Brain pericyte (primary cell): Measurements from ENCODE around the gene SRP14.
"Not testable (repeated sequence)": the region's sequence is repeated elsewhere in the genome, so short reads cannot be mapped to it uniquely, and the experiment has no call there.

Experiments
- DNase-seq: peaks from one replicate; pipeline ENCODE4 v3.0.0-alpha.2; 2012; ENCODE audit warnings: low read depth, low spot score

The SRP14 gene

DNA sequence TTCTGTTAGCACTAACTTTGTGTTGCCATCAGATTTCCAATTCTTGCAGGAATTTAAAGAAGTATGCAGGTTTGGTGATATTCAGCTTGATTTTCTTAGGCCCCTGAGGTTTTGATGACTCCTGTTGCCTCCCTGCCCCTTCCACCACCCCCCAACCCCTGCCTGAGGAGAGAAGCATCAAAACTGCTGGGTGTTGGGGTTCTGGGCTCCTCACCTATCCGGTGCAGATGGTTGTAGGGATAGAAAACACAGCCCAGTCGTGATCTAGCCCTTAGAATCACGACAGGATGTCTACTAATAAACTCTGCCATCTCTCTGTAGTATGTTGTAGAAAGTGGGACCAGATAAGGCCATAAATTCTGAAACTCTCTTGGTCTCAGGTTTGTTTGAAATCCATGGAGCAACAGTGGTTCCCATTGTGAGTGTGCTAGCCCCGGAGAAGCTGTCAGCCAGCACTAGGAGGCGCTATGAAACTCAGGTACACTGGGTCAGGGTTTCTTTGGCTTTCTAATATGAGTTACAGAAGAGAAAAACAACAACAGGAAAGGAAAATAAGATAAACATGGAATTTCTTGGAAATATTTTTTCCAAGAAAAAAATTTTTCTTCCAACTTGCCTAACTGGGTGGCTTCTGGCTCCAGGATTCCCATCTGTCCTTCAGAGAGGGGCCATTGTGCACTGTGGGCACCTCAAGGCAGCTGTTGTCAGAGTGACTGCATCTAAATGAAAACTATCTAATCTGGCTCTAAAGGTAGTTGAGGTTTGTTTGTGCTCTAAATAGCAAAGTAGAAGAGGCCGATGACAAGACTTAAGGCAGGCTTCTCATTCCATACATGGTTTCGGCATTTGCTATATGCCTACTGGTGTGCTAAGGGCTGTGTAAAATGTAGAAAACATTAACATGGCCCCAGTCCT is 8.7 kb downstream of the SRP14 start:
- no peak for DNase-seq

DNA sequence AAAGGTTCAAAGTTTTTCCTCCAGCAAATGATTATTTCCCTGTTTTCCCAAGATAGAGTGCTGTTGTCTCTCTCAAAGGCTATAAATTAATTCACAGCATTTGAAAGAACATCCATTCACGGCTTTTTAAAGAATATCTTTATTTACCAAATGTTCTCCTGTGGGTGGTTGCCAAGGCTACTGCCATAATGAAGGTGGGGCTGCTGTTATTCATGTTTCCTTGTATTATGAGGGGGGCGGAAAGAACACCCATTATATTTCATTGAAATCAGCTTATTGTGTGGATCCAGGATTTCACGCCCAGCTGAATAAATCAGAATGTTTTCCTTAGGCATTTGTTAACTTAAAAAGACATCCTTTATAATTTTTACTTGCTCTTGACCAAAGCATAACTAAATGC is 10.1 kb downstream of the SRP14 start:
- DNase-seq = no peak

DNA sequence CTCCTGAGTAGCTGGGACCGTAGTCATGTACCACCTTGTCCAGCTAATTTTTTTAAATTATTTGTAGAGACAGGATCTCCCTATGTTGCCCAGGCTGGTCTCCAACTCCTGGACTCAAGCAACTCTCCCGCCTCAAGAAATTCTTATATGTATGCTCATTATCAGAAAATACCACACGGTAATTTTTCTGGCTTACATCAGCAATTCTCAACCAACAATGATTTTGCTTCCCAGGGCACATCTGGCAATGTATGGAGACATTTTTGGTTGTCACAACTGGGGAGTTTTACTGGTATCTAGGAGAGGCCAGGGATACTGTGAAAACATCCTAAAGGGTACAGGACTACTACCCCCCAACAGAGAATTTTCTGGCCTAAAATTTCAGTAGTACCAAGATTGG is 10.8 kb downstream of the SRP14 start:
- no peak for DNase-seq

DNA sequence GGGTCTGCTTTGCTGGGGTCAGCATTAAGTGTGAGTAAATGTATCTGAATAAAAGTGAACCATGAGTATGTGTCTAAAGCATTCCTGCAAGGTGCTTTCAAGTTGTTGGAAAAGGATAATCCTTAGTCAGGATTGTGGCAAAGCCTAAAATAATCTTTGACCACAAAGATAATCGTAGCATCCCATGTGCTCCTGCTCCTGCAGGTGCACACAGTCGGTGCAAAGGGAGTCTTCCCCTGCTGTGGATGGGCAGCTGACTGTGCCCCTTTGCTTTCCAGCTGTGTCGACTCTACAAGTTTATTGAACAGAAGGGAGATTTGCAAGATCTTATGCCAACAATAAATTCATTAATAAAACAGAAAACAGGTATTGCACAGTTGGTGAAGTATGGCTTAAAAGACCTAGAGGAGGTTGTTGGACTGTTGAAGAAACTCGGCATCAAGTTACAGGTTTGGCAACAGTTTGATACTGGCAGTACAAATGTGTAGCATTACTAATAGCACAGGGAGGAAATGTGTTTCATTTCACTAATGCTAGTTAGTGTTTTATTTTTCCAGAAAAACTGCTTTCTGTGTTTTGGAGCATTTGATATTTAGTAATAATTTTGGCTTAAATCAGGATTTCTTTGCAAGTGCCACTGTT is 22.6 kb downstream of the SRP14 start:
- no peak for DNase-seq

DNA sequence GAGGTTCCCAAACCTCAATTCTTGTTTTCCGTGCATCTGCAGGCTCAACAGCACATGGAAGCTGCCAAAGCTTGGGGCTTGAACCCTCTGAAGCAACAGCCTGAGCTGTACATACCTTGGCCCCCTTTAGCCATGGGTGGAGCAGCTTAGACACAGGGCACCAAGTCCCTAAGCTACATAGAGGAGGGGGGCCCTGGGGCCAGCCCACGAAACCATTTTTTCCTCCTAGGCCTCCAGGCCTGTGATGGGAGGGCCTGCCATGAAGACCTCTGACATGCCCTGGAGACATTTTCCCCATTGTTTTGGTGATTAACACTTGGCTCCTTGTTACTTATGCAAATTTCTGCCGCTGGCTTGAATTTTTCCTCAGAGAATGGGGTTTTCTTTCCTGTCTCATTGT is 24.6 kb downstream of the SRP14 start:
- no peak for DNase-seq

DNA sequence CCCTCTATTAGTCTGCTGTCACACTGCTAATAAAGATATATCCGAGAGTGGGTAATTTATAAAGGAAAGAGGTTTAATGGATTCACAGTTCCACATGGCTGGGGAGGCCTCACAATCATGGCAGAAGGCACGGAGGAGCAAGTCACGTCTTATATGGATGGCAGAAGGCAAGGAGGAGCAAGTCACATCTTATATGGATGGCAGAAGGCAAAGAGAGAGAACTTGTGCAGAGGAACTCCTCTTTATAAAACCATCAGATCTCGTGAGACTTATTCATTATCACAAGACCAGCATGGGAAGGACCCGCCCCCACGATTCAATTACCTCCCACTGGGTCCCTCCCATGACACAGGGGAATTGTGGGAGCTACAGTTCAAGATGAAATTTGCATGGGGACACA is 25.6 kb downstream of the SRP14 start:
- not testable (repeated sequence) for DNase-seq

DNA sequence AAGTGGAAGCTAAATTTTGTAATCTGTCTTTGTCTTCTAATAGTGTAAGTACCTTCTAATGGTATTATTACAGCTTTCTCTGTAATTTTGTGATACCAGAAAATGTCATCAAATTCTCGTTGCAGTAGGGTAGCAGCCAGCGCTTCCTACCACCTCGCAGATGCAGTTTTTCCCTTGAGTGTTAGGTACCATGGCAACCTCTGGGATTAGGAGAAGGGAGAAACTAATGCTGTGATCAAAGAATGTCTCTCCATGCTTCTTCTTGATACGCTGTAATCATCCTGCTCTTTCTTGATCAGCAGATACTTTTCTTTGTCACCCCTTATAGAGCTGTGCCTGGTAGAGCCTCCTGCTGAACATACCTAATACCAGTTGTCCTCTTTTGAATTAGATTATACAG is 27.7 kb downstream of the SRP14 start:
- DNase-seq = no peak

DNA sequence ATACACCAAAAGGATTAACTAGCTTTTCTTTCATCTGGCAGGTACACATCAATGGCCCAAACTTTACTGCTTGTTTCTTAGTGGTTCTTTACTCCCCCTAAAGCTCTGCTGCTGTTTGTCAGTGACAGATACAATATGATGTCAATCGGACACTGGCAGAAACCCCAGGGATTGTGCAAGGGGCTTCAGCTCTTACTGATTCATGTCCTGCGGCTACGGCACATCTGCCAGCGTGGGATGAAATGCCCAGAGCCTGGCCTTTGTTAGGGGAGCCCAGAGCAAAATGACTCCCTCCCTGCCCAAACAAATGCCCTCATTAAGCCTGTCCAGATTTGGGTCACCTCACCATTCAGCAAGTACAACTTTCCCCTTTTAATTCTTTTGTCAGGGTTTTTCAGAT is 28.3 kb downstream of the SRP14 start:
- DNase-seq = no peak

DNA sequence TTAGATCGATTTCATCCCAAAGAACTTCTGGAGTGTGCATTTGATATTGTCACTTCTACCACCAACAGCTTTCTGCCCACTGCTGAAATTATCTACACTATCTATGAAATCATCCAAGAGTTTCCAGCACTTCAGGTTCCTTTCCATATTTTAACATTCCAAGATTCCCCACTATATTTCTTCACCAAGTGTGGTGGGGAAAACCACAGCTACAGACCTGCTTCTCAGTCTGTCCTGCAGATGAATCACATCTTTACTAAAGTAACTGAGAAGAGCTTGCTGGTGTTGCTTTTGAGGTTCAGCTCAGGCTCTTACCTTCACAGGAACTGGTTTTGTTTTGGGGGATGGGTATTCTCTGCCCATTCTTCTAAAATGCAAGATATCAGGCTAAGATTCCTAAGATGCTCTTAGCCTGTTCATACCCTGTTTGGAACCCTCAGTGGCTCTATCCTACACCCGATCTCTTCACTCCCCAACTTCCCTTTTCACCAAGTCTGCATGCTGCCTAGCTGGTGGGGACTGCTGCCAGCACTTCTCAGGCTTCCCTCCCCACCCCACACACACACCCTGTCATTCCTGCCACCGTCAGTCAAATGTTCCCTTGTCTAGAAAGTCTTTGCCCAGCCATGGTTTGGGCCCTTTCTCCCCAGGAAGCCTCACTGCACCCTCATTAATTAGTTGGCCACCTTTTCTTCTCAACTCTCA is 30.8 kb downstream of the SRP14 start:
- DNase-seq = no peak

DNA sequence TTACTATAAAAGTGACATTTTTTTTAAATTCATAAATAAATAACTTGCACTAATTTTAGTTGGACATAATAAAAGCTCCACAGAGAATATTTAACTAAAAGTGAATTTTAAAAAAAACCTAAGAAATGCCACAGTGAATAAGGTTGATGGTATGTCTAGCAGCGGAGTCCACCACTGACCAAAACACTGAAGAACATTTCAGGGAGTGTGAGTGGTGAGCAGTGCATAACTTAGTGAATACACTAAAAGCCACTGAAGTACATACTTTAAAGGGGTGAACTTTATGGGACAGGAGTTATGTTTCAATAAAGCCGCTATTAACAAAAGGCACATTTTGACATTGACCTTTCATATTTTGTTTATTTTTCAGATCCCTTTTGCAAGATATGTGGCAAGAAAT is 32.3 kb downstream of the SRP14 start:
- DNase-seq = no peak

DNA sequence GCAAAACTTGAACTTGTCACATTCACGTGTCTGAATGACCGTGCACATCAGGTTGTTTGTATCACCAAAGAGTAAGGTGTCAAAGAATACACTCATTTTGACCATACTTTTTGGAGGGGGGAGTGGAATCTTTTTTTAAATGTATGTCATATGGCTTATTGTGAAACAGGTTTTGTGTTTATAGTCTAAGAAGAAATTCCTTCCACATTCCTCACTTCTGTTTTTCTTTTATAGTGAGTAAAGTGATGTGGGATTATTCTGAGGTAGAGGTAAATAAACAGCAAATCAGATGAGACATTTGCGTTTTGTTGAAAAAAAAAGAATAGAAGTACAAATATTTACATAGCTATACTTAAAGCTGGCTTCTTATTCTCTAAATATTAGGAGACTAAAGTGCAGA is 33.0 kb downstream of the SRP14 start:
- no peak for DNase-seq

DNA sequence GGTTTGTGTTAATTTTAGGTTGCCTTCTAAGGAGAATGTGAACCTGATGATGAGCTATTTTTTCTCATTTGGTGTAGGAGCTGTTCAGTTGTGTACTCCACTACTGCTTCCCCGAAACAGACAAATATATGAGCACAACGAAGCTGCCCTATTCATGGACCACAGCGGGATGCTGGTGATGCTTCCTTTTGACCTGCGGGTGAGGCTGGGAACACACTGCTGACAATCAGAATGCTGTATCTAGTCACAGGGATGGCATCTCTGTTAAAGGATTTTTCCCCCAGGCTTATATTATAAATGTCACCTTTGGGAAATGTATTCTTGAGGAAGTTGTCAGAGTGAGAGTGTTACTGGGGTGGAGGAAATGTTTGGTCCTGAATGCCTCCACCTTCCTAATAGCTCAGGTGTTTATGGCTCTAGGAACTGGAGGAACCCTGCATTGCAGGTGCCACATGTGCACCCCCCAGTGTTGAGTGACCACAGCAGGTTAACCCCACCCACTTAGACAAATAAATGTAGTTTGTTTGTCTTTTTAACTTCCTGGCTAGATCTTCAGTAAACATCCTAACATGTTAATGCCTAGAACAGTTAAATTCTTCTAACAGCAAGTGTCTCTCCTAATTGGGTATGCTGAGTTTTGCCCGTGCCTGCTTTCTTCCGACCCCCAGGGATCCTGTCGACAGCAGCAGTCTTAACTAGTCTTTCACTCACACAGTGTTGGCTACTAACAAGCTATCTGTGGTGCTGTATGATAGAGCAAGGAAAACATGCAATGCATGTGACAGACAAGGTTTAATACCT is 35.7 kb downstream of the SRP14 start:
- DNase-seq = no peak

DNA sequence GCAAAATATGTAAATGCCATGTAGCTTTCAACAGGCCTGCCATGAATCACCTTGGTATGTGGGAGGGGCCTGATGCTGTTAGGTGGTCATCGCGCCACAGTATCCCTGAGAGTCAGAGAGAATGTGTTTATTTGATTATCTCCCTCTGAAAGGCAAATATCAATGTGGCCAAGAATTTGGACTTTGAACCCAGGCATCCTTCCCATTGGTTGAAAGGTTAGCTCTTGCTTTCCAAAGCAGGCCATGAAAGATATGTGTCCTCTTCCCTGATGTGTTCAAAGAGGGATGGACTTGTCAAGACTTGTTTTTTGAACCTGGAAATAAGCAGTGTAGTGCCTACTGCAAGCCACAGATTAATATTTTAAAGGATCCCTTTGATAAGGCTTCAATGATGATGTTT is 36.7 kb downstream of the SRP14 start:
- no peak for DNase-seq

DNA sequence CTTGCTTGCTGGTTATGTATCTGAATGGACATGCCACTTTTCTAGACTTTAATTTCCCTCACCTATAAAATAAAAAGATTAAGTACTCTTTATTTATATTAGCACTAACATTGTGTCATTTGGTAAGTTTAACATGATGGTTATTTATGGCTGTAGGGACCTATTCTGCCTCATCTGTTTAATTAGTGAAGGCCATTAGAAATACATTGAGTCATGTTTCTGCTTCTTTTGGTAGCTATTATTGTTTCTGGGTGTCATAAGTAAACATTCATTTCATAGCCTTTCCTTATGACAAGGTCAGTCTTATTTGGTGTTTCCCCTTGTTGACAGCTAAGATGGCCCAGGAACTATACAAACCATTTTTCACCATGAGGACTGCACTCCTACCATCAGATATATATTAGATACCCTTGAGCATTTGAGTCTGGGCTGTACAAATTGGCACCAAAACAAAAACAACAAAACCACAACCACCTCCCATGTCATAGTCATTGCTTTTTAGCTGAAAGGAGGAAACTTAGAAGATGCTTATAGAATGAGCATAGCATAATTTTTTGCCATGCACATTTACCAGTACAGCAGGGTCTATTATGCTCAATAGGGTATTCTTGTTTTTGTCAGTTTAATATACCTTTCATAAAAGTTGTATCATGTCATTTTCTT is 39.3 kb downstream of the SRP14 start:
- DNase-seq = no peak

DNA sequence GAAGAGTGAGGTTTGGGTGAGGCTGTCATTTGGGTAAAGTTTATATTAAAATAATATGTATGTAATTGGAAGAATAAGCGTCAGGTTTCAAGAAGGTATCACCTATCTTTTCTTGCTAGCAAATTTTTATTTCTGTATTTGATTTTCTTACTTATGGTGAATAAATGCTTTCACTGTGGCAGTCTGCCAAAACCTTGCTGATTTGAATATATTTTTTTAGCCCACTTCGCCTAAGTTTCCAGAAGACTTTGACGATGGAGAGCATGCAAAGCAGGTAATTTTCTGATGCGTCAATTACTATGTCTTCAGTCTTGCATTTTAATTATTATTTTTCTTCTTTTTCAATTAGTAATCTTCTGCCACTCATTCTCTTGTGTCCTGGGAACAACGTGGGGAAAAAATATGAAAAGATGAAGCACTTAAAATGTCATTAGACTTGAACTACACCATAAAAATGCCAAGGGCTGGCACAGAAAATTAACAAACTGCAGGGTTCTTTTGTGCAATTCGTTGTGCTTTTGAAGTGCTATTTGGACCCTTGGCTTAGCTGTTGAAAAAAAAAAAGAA is 40.4 kb downstream of the SRP14 start:
- no peak for DNase-seq

DNA sequence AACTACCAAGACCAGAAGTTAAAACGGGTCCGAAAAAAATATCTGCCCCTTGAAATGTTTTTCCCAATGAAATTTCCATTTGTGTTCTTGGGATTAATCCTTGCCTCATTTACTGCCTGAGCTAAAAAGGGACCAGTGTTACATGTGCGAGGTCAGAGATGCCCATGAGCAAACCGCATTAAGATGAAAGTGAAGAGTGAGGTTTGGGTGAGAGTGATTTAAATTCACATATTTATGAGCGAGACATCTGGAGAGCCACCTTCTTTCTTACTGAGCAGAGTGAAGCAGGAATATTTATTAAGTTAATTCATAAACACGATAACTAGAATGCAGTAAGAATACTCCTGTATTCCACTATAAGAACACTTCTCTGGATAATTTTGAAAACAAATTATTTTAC is 41.3 kb downstream of the SRP14 start:
- no peak for DNase-seq

DNA sequence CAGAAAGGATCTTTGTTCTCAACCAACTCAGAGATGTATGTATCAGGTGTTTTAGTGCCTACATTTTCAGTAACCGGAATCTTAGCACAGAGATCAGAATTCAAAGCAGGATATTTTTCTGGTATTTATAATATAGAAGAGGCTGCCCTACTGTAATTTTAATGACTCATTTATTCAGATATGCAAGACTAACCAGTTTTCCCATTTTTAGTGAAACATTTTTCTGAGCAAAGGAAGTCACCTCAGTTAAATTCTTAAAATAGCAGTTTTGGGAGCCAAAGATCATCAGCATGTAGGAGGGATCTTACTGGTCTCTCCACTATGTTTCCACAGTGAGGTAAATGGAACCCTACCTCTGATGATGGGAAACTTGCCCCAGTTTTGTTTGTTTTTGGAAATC is 42.0 kb downstream of the SRP14 start:
- DNase-seq = no peak

DNA sequence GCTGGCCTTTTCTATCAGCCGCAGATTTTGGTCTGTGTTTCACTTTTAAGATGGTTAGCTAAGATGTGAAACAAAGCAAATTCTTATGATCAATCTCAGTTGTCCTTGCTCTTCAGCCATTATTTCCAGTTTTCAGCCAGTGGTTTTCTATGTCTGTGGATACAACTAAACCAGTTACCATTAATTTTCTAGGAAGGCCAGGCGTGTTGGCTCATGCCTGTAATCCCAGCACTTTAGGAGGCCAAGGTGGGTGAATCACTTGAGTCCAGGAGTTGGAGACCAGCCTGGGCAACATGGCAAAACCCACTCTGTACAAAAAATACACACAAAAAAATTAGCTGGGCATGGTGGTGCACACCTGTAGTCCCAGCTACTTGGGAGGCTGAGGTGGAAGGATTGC is 42.8 kb downstream of the SRP14 start:
- DNase-seq = not testable (repeated sequence)

DNA sequence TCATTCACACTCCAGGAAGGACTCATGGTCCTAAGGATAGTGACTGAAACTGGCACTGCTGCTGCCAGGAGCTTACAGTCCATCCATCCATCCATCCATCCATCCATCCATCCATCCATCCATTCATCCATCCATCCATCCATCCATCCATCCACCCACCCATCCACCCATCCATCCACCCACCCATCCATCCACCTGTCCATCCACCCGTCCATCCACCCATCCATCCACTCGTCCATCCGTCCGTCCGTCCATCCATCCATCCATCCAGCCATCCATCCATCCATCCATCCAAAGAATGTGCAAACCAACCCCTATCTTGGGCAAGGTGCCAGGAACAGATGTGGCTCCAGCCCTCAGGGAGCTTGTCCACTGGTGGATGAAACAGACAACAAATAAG is 46.0 kb downstream of the SRP14 start:
- not testable (repeated sequence) for DNase-seq

DNA sequence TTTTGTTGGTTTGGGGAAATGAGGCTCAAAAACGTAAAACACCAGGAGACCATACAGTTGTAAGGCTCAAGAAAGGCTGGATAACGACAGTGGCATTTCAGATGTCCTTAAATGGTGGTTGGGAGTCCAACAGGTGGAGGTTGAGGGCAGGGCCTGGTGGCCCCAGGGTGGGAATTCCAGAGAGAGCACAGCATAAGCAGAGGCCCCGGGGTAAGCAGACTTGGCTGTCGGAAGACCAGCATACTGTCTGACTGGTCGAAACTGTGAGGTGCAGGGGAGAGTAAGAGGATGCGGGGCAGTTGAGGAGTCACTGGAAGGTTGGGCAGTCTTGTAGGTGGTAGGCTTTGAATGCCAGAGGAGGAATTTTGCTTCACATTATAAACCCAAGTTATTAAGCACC is 48.3 kb downstream of the SRP14 start:
- DNase-seq = no peak

DNA sequence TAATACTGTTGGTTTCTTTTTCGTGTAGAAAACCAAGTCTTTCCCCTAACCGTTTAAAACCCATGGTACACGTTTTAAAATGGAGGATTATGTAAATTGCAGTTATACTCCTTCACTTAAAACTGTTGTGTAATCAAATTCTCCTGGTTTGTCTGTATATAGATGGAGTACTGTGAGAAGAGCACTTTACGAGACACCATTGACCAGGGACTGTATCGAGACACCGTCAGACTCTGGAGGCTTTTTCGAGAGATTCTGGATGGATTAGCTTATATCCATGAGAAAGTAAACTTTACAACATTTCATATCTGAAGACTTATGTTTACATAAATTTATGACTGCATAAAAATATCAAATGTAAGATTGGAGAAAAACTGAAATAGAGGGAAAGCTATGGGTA is 51.2 kb downstream of the SRP14 start:
- no peak for DNase-seq
